Spinal cord (tissue), 10 donors: ENCODE data around the gene SRGAP3. TPM values are rescaled to one million over a fixed set of nuclear protein-coding genes. Genes with fewer than 3 reads are reported as not detected.

ENCODE experiments used
- DNase-seq, 6 donors: peaks; one replicate each; pipeline versions ENCODE4 v3.0.0 to v3.0.0-alpha.2; 2013 to 2015; ENCODE audit warnings: low spot score in 6 of 6, low read depth in 4 of 6
- H3K27ac ChIP-seq: one replicate; pipeline ENCODE4 v1.5.1; 2013; ENCODE audit warnings: low read depth, low read length, control low read depth
- H3K27me3 ChIP-seq: one replicate; pipeline ENCODE4 v1.6.1; 2013; ENCODE audit warnings: low read length; ENCODE audit not compliant: control insufficient read depth, insufficient read depth
- H3K36me3 ChIP-seq: one replicate; pipeline ENCODE4 v1.6.1; 2013; ENCODE audit warnings: low read length; ENCODE audit not compliant: control insufficient read depth, insufficient read depth
- H3K4me1 ChIP-seq: one replicate; pipeline ENCODE4 v1.6.1; 2013; ENCODE audit warnings: low read length; ENCODE audit not compliant: control insufficient read depth, insufficient read depth
- H3K4me3 ChIP-seq: one replicate; pipeline ENCODE4 v1.5.1; 2013; ENCODE audit warnings: low read depth, low read length, control low read depth
- H3K9me3 ChIP-seq: one replicate; pipeline ENCODE4 v1.6.1; 2013; ENCODE audit warnings: low read length; ENCODE audit not compliant: control insufficient read depth, insufficient read depth
- WGBS: methylation state at CpG from one replicate; pipeline ENCODE4 v1.1.5; 2013; ENCODE audit warnings: missing lambda C conversion rate; ENCODE audit not compliant: insufficient coverage; 5-methylcytosine and 5-hydroxymethylcytosine counted together
- polyA plus RNA-seq, 2 donors: library from polyadenylated mRNA; unstranded; fragments of 120-200 nt; gene quantifications; one replicate each; pipeline ENCODE4 v1.2.1, GENCODE V29; 2013; ENCODE audit not compliant: insufficient read length in 2 of 2
- total RNA-seq, 2 donors: library from RNA; depleted of rRNA in 1 of 2; stranded (reverse); fragments of 120-200 nt in 1 of 2; fragments of >200 nt in 1 of 2; gene quantifications; one replicate each; pipeline versions ENCODE4 v1.2.3 to v1.2.4, GENCODE V29; 2013 to 2014
- donor health status: healthy.

Gene SRGAP3
- total and polyA plus RNA-seq, 4 donors = 46.1 to 71.9 (median 65.6) TPM

GRCh38 chr3:9178697-9179096 lies 70.7 kb downstream of the SRGAP3 start:
- H3K36me3 ChIP-seq = peaks cover 5% of the 10 kb centered on the region
- DNase-seq = no peak
- 88% methylated on average over 4 of the region's 6 CpGs for WGBS

GRCh38 chr3:9175421-9175820 lies 74.0 kb downstream of the SRGAP3 start:
- peaks cover 12% of the 10 kb centered on the region for H3K36me3 ChIP-seq
- DNase-seq = no peak
- 73% methylated on average over 3 of the region's 5 CpGs for WGBS
- no peaks in the 10 kb centered on the region for H3K27me3 ChIP-seq
- H3K27ac ChIP-seq = no peak overlapping the region
- no peaks in the 10 kb centered on the region for H3K9me3 ChIP-seq
- peaks cover 45% of the 10 kb centered on the region for H3K4me1 ChIP-seq
- H3K4me3 ChIP-seq = no peak overlapping the region

More at GRCh38 chr3:9178697-9179096, 70.7 kb downstream of the SRGAP3 start:
- Histone ChIP-seq H3K27me3 (no peaks in the 10 kb centered on the region), H3K4me3 (no peak overlapping the region), H3K9me3 (no peaks in the 10 kb centered on the region), H3K4me1 (peaks cover 37% of the 10 kb centered on the region), H3K27ac (no peak overlapping the region)

GRCh38 chr3:9173445-9173844 lies 76.0 kb downstream of the SRGAP3 start:
- Histone ChIP-seq H3K36me3 (peaks cover 7% of the 10 kb centered on the region), H3K27ac (peak overlapping the region; percentile 74), H3K4me3 (no peak overlapping the region), H3K9me3 (no peaks in the 10 kb centered on the region), H3K4me1 (peaks cover 33% of the 10 kb centered on the region), H3K27me3 (no peaks in the 10 kb centered on the region)
- 63% methylated on average over 5 of the region's 5 CpGs for WGBS
- no peak for DNase-seq

- Histone ChIP-seq H3K27me3 (no peaks in the 10 kb centered on the region), H3K27ac (peak overlapping the region; percentile 74), H3K4me1 (peaks cover 38% of the 10 kb centered on the region), H3K9me3 (no peaks in the 10 kb centered on the region), H3K36me3 (peaks cover 7% of the 10 kb centered on the region), H3K4me3 (no peak overlapping the region)
- 42% methylated on average over 10 of the region's 11 CpGs for WGBS
- peak in 2 of 6 donors; percentile 32 to 58 for DNase-seq
These were observed 76.6 kb downstream of the SRGAP3 start for GRCh38 chr3:9172851-9173321.

- DNase-seq = no peak
- Histone ChIP-seq H3K4me1 (peaks cover 48% of the 10 kb centered on the region), H3K27me3 (no peaks in the 10 kb centered on the region), H3K4me3 (no peak overlapping the region), H3K9me3 (no peaks in the 10 kb centered on the region), H3K27ac (no peak overlapping the region), H3K36me3 (peaks cover 7% of the 10 kb centered on the region)
- 85% methylated on average over 5 of the region's 5 CpGs for WGBS
These were observed 78.6 kb downstream of the SRGAP3 start for GRCh38 chr3:9170851-9171160.

- Histone ChIP-seq H3K4me3 (no peak overlapping the region), H3K9me3 (no peaks in the 10 kb centered on the region), H3K36me3 (peaks cover 7% of the 10 kb centered on the region), H3K4me1 (peaks cover 48% of the 10 kb centered on the region), H3K27me3 (no peaks in the 10 kb centered on the region), H3K27ac (no peak overlapping the region)
- no peak for DNase-seq
- WGBS = 88% methylated on average over 5 of the region's 18 CpGs
These were observed 79.2 kb downstream of the SRGAP3 start for GRCh38 chr3:9169956-9170850.

- Histone ChIP-seq H3K4me1 (peaks cover 43% of the 10 kb centered on the region), H3K36me3 (peaks cover 7% of the 10 kb centered on the region), H3K27ac (no peak overlapping the region), H3K4me3 (no peak overlapping the region), H3K9me3 (no peaks in the 10 kb centered on the region), H3K27me3 (no peaks in the 10 kb centered on the region)
- no CpG with 5 or more reads among the region's 1 CpG for WGBS
- no peak for DNase-seq
These were observed 80.1 kb downstream of the SRGAP3 start for GRCh38 chr3:9169326-9169725.

GRCh38 chr3:9168241-9168741 lies 81.2 kb downstream of the SRGAP3 start:
- no peaks in the 10 kb centered on the region for H3K27me3 ChIP-seq
- H3K36me3 ChIP-seq = peaks cover 8% of the 10 kb centered on the region
- no peaks in the 10 kb centered on the region for H3K9me3 ChIP-seq
- no peak overlapping the region for H3K4me3 ChIP-seq
- 30% methylated on average over 4 of the region's 8 CpGs for WGBS
- H3K4me1 ChIP-seq = peaks cover 37% of the 10 kb centered on the region
- H3K27ac ChIP-seq = peak overlapping the region; percentile 31
- peak in 3 of 6 donors; percentile 54 to 83 (median 81) for DNase-seq

GRCh38 chr3:9167222-9167621 lies 82.2 kb downstream of the SRGAP3 start:
- 83% methylated on average over 2 of the region's 2 CpGs for WGBS
- Histone ChIP-seq H3K36me3 (peaks cover 8% of the 10 kb centered on the region), H3K4me3 (no peak overlapping the region), H3K9me3 (no peaks in the 10 kb centered on the region), H3K27ac (no peak overlapping the region), H3K27me3 (no peaks in the 10 kb centered on the region), H3K4me1 (peaks cover 32% of the 10 kb centered on the region)
- DNase-seq = no peak

GRCh38 chr3:9165421-9165820 lies 84.0 kb downstream of the SRGAP3 start:
- 89% methylated on average over 5 of the region's 5 CpGs for WGBS
- peaks cover 4% of the 10 kb centered on the region for H3K36me3 ChIP-seq

More at GRCh38 chr3:9165421-9165820, 84.0 kb downstream of the SRGAP3 start:
- H3K4me1 ChIP-seq = peaks cover 27% of the 10 kb centered on the region
- H3K27me3 ChIP-seq = no peaks in the 10 kb centered on the region
- DNase-seq = no peak
- H3K4me3 ChIP-seq = no peak overlapping the region
- H3K27ac ChIP-seq = no peak overlapping the region
- no peaks in the 10 kb centered on the region for H3K9me3 ChIP-seq
